Measurements from ENCODE around the gene NUDT15. TPM values are rescaled to one million over a fixed set of nuclear protein-coding genes. Genes with fewer than 3 reads are reported as not detected.

Gene NUDT15
- total and polyA plus RNA-seq, 8 donors: 0.89 to 22.5 (median 16.9) TPM; not detected in 1

DNA sequence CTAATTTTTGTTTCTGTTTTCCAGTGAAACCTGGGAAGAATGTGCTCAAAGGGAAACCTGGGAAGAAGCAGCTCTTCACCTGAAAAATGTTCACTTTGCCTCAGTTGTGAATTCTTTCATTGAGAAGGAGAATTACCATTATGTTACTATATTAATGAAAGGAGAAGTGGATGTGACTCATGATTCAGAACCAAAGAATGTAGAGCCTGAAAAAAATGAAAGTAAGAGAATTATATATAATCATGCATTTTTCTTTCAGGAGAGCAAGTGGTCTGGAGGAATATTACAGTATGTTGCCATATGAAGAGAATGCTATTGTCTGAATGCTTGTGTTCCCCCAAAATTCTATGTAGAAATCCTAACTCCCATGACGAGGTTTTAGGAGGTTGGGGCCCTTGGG is 3.4 kb downstream of the NUDT15 start:
- TF ChIP-seq POLR2A (IDR thresholded peaks at IDR 0.05): no peak
- TF ChIP-seq POLR2AphosphoS5 (IDR thresholded peaks at IDR 0.05): no peak
- no peak for TF ChIP-seq EP300 (IDR thresholded peaks at IDR 0.05)
- TF ChIP-seq, protein P1, sequence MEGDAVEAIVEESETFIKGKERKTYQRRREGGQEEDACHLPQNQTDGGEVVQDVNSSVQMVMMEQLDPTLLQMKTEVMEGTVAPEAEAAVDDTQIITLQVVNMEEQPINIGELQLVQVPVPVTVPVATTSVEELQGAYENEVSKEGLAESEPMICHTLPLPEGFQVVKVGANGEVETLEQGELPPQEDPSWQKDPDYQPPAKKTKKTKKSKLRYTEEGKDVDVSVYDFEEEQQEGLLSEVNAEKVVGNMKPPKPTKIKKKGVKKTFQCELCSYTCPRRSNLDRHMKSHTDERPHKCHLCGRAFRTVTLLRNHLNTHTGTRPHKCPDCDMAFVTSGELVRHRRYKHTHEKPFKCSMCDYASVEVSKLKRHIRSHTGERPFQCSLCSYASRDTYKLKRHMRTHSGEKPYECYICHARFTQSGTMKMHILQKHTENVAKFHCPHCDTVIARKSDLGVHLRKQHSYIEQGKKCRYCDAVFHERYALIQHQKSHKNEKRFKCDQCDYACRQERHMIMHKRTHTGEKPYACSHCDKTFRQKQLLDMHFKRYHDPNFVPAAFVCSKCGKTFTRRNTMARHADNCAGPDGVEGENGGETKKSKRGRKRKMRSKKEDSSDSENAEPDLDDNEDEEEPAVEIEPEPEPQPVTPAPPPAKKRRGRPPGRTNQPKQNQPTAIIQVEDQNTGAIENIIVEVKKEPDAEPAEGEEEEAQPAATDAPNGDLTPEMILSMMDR (IDR thresholded peaks at IDR 0.05): no peak
- H3K4me3 ChIP-seq: no peak overlapping the region
- H3K27me3 ChIP-seq: no peaks in the 10 kb centered on the region
- no peaks in the 10 kb centered on the region for H3K9me3 ChIP-seq
- intact Hi-C loops (cut with DNase I; ENCODE audit: low total_unique reads): loop anchor here (10.0 kb wide), 1 partner anchor 54 kb away; the partner anchor contains the start of gene MED4
- H3K4me1 ChIP-seq: peaks cover 6 to 21% (median 15%) of the 10 kb centered on the region in 4 donors
- DNase-seq: no peak
- 89 to 97% (median 91%) methylated on average over 1 of the region's 1 CpG for WGBS, 5 donors
- no peak overlapping the region for H3K27ac ChIP-seq
- H3K36me3 ChIP-seq: peaks cover 0 to 24% (median 18%) of the 10 kb centered on the region in 4 donors

DNA sequence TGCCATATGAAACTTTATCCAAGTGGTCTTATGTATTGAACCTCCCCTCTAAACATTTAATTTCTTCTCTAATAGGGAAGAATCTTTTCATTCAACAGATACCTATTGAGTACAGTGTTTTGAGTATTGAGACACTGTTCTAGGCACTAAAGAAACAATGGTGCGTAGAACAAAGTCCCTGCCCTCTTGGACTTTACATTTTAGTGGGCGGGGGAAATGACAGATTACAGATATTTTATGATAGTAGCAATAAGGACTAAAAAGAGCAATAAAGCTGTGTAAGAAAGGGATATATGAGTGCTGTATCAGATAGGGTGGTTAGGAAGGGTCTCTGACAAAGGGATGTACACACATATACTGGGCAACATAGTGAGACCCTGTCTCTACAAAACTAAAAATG is 5.4 kb downstream of the NUDT15 start:
- Histone ChIP-seq H3K9me3 (no peaks in the 10 kb centered on the region), H3K36me3 (peaks cover 5 to 40% (median 28%) of the 10 kb centered on the region in 4 donors), H3K4me3 (no peak overlapping the region), H3K27me3 (no peaks in the 10 kb centered on the region), H3K4me1 (peaks cover 0 to 11% (median 7%) of the 10 kb centered on the region in 4 donors), H3K27ac (no peak overlapping the region)
- intact Hi-C loops (cut with DNase I; ENCODE audit: low total_unique reads): loop anchor here (10.0 kb wide), 1 partner anchor 52 kb away; the partner anchor contains the start of gene MED4
- no peak for TF ChIP-seq POLR2A (IDR thresholded peaks at IDR 0.05)
- no peak for TF ChIP-seq EP300 (IDR thresholded peaks at IDR 0.05)
- TF ChIP-seq, protein P1 (IDR thresholded peaks at IDR 0.05): no peak
- no peak for TF ChIP-seq POLR2AphosphoS5 (IDR thresholded peaks at IDR 0.05)
- DNase-seq: no peak
- WGBS, 5 donors: 88 to 97% (median 93%) methylated on average over 2 of the region's 2 CpGs

DNA sequence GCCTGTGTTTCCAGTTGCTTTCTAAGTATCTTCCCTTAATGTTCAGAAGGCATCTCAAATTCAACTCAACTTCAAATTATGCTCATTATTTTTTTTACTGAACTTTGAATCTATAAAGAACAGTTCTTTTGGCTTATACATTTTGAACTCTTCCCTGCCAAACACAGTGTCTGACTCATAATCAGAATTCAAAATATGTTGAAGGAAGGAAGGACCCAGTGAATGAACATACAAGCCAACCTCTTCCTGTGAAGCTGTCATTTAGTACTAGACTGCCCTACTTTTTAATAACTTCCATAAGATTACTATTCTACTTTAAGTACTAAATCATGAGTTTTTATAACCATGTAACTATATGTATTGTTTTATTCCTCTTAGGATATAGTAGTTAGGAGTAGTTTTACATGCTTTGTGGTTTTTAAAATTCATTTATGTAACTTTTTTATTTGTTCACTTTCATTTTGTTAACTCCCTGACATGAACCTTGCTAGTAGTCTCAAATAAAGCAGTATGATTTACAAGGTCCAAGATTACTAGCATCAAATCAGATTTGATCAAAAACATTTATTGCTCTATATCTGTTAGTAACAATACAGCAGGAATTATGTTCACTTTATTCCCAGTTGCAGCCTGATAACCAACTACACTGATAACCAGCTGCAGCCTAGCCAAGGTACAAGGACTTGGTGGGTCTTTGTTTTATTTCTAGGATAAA is 6.4 kb downstream of the NUDT15 start:
- no peak for DNase-seq
- Histone ChIP-seq H3K27ac (peak overlapping the region in 1 of 5 donors; percentile 9), H3K4me3 (no peak overlapping the region), H3K4me1 (peaks cover 0 to under 1% (median under 1%) of the 10 kb centered on the region in 4 donors), H3K9me3 (no peaks in the 10 kb centered on the region), H3K36me3 (peaks cover 11 to 51% (median 38%) of the 10 kb centered on the region in 4 donors), H3K27me3 (no peaks in the 10 kb centered on the region)
- TF ChIP-seq, protein P1 (IDR thresholded peaks at IDR 0.05): no peak
- TF ChIP-seq EP300 (IDR thresholded peaks at IDR 0.05) (no peak), POLR2AphosphoS5 (IDR thresholded peaks at IDR 0.05) (no peak), POLR2A (IDR thresholded peaks at IDR 0.05) (no peak)
- intact Hi-C loops (cut with DNase I; ENCODE audit: low total_unique reads): loop anchor here (10.0 kb wide), 1 partner anchor 51 kb away; the partner anchor contains the start of gene MED4

DNA sequence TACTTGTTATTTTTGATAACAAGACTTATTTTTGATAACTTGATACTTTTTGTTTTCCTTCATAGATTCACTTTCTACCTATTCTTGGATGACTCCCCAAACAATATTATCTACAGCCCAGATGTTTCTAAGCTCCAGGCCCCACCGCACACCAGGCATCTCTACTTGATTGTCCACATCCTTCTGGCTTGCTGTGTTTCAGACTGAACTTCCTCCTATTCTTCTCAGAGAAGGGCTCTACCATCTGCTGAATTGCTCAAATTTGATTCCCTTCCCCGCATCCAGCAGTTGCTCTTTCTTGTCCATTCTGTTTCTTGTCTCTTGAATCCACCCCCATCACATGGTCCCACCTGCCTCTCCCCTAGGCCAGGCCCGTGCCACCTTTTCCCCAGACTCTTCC is 13.0 kb downstream of the NUDT15 start:
- intact Hi-C loops (cut with DNase I; ENCODE audit: low total_unique reads): no loop called here
- Histone ChIP-seq H3K4me3 (no peak overlapping the region), H3K9me3 (no peaks in the 10 kb centered on the region), H3K27ac (no peak overlapping the region), H3K4me1 (no peaks in the 10 kb centered on the region), H3K27me3 (no peaks in the 10 kb centered on the region), H3K36me3 (peaks cover 11 to 85% (median 74%) of the 10 kb centered on the region in 4 donors)
- TF ChIP-seq EP300 (IDR thresholded peaks at IDR 0.05) (no peak), POLR2A (IDR thresholded peaks at IDR 0.05) (no peak)
- no peak for DNase-seq
- WGBS, 5 donors: 87 to 93% (median 92%) methylated on average over 3 of the region's 3 CpGs

DNA sequence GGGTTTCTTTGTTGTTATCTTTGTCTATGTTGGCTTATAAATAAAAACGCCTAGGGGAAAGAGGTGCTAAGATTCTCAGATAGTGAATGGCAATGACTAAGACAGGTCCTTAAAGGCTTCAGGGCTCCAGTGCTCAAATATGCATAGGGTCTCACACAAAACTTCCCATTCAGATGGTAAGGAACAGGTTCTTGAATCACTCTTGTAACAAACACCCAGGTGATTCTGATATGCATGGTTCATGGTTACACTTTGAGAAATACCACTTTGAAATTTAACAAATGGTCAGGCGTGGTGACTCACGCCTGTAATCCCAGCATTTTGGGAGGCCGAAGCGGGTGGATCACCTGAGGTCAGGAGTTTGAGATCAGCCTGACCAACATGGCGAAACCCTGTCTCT is 17.1 kb downstream of the NUDT15 start:
- Histone ChIP-seq H3K27ac (no peak overlapping the region), H3K4me1 (no peaks in the 10 kb centered on the region), H3K36me3 (peaks cover 0 to 52% (median 46%) of the 10 kb centered on the region in 4 donors), H3K4me3 (no peak overlapping the region), H3K9me3 (no peaks in the 10 kb centered on the region), H3K27me3 (no peaks in the 10 kb centered on the region)
- 90 to 95% (median 92%) methylated on average over 6 of the region's 6 CpGs for WGBS, 5 donors
- DNase-seq: no peak
- intact Hi-C loops (cut with DNase I; ENCODE audit: low total_unique reads): no loop called here
- TF ChIP-seq, protein P1 (IDR thresholded peaks at IDR 0.05): no peak
- TF ChIP-seq POLR2AphosphoS5 (IDR thresholded peaks at IDR 0.05) (no peak), POLR2A (IDR thresholded peaks at IDR 0.05) (no peak), EP300 (IDR thresholded peaks at IDR 0.05) (no peak)

Measured in stomach (tissue), 9 donors.